BE2C (cell line): ENCODE measurements around the gene IGSF6.

Experiments used
- DNase-seq: peaks from one replicate; pipeline ENCODE4 v3.0.0-alpha.2; 2020
- H3K27me3 ChIP-seq: fragments of 250-450 bp; sonication (Bioruptor Pico); 2 replicates; pipeline ENCODE4 v1.5.1; 2020; ENCODE audit warnings: mild to moderate bottlenecking
- H3K36me3 ChIP-seq: fragments of 250-450 bp; sonication (Bioruptor Pico); 2 replicates; pipeline ENCODE4 v1.5.1; 2020; ENCODE audit warnings: mild to moderate bottlenecking
- H3K4me1 ChIP-seq: fragments of 250-450 bp; sonication (Bioruptor Pico); 2 replicates; pipeline ENCODE4 v1.5.1; 2020
- H3K4me3 ChIP-seq: 2 replicates; pipeline ENCODE4 v1.5.1; 2011; ENCODE audit warnings: low read depth, low read length
- H3K9me3 ChIP-seq: fragments of 250-450 bp; sonication (Bioruptor Pico); 2 replicates; pipeline ENCODE4 v1.5.1; 2020
- TF ChIP-seq, protein P1 (sequence below): IDR thresholded peaks from 2 replicates; pipeline ENCODE4 v1.5.1; 2012; ENCODE audit warnings: mild to moderate bottlenecking, low read depth, low read length

Gene IGSF6

DNA sequence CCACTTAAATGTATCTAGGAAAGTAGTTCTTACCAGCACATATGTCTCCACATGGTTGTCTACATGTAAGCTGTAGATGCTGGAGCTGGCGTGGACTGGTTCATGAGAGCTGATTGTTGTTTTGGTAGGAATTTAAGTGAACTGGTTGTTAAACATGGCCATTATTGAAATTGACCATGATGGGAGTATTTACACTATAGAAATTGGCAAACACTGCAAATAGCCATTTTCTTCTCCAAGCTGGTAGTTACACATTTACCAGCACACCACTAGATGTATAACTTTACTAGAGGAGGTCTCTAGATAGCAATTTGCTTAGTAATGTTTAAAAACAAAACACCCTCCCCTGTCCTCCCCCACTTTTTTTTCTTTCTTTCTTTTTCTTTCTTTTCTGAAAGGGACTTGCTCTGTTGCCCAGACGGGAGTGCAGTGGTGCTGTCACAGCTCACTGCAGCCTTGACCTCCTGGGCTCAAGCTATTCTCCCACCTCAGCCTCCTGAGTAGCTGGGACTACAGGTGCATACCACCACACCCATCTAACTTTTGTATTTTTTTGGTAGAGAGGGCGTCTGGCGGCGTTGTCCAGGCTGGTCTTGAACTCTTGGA is 24.2 kb downstream of the IGSF6 start:
- H3K27me3 ChIP-seq = no peaks in the 10 kb centered on the region
- peaks cover 38% of the 10 kb centered on the region for H3K36me3 ChIP-seq
- TF ChIP-seq, protein P1, sequence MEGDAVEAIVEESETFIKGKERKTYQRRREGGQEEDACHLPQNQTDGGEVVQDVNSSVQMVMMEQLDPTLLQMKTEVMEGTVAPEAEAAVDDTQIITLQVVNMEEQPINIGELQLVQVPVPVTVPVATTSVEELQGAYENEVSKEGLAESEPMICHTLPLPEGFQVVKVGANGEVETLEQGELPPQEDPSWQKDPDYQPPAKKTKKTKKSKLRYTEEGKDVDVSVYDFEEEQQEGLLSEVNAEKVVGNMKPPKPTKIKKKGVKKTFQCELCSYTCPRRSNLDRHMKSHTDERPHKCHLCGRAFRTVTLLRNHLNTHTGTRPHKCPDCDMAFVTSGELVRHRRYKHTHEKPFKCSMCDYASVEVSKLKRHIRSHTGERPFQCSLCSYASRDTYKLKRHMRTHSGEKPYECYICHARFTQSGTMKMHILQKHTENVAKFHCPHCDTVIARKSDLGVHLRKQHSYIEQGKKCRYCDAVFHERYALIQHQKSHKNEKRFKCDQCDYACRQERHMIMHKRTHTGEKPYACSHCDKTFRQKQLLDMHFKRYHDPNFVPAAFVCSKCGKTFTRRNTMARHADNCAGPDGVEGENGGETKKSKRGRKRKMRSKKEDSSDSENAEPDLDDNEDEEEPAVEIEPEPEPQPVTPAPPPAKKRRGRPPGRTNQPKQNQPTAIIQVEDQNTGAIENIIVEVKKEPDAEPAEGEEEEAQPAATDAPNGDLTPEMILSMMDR = no peak

DNA sequence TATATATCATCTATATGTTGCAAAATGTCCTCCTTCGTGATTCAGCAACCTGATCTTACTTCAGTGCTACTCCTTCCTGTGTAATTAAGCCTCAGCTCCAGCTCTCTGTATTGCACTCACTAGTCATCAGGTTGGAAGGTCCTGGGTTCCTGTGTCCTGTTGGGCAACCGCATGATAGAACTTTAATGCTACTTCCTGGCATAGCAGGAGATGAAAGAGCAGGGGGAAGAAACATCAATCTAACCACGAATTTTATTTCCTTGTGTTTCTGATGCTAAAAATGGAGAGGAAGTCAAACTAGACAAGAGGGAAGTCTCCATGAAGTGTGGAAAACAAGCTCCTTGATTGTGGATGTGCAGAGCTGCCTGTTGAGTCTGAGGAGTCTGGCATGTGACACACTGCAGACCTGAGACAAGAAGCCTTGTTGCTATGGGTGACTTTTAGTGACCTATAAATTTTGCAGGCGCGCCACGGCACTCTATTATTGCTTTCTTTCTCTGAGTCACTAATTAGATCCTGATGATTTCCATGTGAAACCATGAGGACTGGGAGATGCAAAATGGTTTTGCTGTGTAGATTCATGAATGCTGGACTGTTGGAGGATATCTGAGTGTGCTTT is 25.6 kb downstream of the IGSF6 start:
- TF ChIP-seq, protein P1 = no peak
- H3K4me1 ChIP-seq = peaks cover 12% of the 10 kb centered on the region
- peaks cover 38% of the 10 kb centered on the region for H3K36me3 ChIP-seq
- H3K4me3 ChIP-seq = peak overlapping the region; percentile 35
- DNase-seq = peak; percentile 85
- no peaks in the 10 kb centered on the region for H3K27me3 ChIP-seq
- no peaks in the 10 kb centered on the region for H3K9me3 ChIP-seq

More for the DNA sequence above, 24.2 kb downstream of the IGSF6 start:
- no peaks in the 10 kb centered on the region for H3K9me3 ChIP-seq
- DNase-seq = no peak
- H3K4me1 ChIP-seq = peaks cover 12% of the 10 kb centered on the region
- H3K4me3 ChIP-seq = no peak overlapping the region

DNA sequence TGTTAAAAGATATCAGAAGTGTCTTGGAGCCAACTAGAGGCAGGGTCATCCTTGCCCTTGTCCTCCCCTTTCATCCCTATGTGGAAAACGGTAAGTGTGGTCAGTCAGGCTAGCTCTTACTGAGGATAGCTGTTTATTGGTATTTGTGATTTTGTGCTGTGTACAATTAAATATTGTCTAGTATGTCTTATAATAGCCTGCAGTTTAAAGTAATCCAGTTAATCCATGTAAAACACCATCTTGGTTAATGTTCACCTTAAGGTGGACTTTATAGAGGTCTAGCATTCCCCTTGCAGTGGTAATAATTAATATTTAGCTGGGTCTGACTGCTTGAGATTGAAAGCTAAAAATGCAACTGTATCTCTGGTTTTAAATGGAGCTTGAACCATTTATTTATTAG is 27.4 kb downstream of the IGSF6 start:
- H3K9me3 ChIP-seq = no peaks in the 10 kb centered on the region
- TF ChIP-seq, protein P1 = no peak
- H3K36me3 ChIP-seq = peaks cover 39% of the 10 kb centered on the region
- peaks cover 15% of the 10 kb centered on the region for H3K4me1 ChIP-seq
- H3K4me3 ChIP-seq = no peak overlapping the region
- no peaks in the 10 kb centered on the region for H3K27me3 ChIP-seq
- no peak for DNase-seq

DNA sequence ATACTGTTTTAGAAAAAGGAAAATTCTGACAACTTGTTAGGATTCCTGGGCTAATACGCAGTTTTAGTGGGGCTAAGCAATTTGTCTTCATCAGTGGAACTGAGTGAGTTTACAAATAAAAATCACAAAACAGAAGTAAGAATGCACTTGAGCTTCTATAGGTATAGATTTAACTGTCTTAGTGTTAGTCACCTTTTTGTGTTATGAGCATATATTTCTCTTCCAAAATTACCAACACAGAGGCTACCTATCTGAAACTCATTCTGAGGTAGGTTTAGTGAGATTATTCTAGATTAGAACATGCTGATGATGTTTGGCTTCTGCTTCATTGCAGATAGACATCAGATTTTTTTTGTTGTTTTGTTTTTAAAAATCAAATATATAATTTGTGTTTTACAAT is 29.9 kb downstream of the IGSF6 start:
- Histone ChIP-seq H3K27me3 (no peaks in the 10 kb centered on the region), H3K4me3 (no peak overlapping the region), H3K9me3 (no peaks in the 10 kb centered on the region), H3K36me3 (peaks cover 22% of the 10 kb centered on the region), H3K4me1 (peaks cover 18% of the 10 kb centered on the region)
- TF ChIP-seq, protein P1 = no peak
- DNase-seq = no peak

DNA sequence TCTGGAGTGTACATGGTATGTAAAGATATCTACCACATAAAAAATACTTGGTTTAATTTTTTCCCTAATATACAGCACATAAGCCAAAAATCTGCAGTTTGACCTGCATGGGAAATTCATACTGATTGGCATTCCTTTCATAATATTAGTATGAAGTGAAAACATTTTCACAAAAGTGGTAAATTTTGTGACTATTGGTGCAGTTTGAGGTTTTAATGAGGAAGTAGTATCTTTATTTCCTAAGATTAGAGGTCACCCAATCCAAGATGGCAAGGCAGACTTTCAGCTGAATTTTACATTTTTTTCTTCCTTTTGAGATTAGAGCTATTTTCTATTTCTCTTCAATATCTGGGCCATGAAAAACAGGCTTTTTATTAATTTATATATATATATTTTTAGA is 31.8 kb downstream of the IGSF6 start:
- Histone ChIP-seq H3K4me1 (peaks cover 11% of the 10 kb centered on the region), H3K9me3 (no peaks in the 10 kb centered on the region), H3K4me3 (no peak overlapping the region), H3K36me3 (peaks cover 22% of the 10 kb centered on the region), H3K27me3 (no peaks in the 10 kb centered on the region)
- DNase-seq = no peak
- TF ChIP-seq, protein P1 = no peak

DNA sequence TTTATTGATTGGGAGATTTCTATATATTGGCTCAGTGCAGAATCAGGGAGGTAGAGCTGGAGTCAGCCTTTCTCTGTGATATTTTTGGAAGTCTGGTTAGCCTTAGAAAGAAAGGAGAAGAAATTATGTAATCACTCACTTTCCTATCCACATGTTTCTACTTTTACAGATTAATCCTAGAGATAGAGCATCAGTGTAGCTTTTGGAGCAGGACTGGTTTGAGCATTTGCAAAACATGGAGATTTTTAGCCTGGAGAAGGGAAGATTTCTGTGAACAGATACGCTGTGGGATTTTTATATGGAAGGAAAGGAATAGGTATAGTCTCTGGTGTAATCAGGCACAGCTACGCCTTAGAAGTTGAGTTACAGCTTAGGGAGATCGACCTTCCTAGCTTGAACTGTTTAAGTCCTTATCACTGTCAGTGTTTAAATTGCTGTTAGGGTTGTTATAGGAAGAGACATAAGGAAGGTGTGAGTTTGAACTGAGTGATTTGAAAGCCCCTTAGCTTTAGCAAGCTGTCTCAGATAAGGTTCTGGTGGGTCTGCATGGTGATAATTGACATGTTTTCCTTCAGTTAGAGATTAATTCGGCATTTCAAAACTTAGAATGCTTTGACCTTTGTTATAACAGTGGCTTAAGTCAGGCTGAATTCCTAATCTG is 32.5 kb downstream of the IGSF6 start:
- Histone ChIP-seq H3K4me3 (no peak overlapping the region), H3K27me3 (no peaks in the 10 kb centered on the region), H3K9me3 (no peaks in the 10 kb centered on the region), H3K36me3 (peaks cover 16% of the 10 kb centered on the region), H3K4me1 (peaks cover 8% of the 10 kb centered on the region)
- DNase-seq = no peak
- TF ChIP-seq, protein P1 = no peak
